NT2/D1 (cell line): ENCODE data around the gene TTL.

Experiments used
- DNase-seq: peaks from one replicate; pipeline ENCODE4 v3.0.0-alpha.2; 2011; ENCODE audit warnings: low read depth, low spot score
- H3K27me3 ChIP-seq: 2 replicates; pipeline ENCODE4 v1.6.0; 2011; ENCODE audit warnings: mild to moderate bottlenecking; ENCODE audit not compliant: insufficient read length, insufficient read depth
- H3K36me3 ChIP-seq: 2 replicates; pipeline ENCODE4 v1.6.1; 2011; ENCODE audit warnings: mild to moderate bottlenecking, low read length, mixed read lengths; ENCODE audit not compliant: insufficient read depth, insufficient read length
- H3K4me1 ChIP-seq: 2 replicates; pipeline ENCODE4 v1.5.1; 2011; ENCODE audit not compliant: insufficient read depth, insufficient read length
- H3K4me3 ChIP-seq: 2 replicates; pipeline ENCODE4 v1.5.1; 2011; ENCODE audit warnings: low read depth; ENCODE audit not compliant: insufficient read length
- H3K9ac ChIP-seq: 2 replicates; pipeline ENCODE4 v1.6.0; 2011; ENCODE audit warnings: low read depth; ENCODE audit not compliant: insufficient read length
- H3K9me3 ChIP-seq: 2 replicates; pipeline ENCODE4 v1.5.1; 2011; ENCODE audit warnings: mild to moderate bottlenecking, low read length; ENCODE audit not compliant: insufficient read depth
- SUZ12 ChIP-seq: IDR thresholded peaks from 2 replicates; pipeline ENCODE4 v1.6.1; 2011; ENCODE audit not compliant: insufficient read length, insufficient read depth; ENCODE audit errors: extremely low read depth
- YY1 ChIP-seq: IDR thresholded peaks from 2 replicates; pipeline ENCODE4 v1.6.1; 2011; ENCODE audit not compliant: insufficient read length, insufficient read depth
- ZNF274 ChIP-seq: IDR thresholded peaks from 2 replicates; pipeline ENCODE4 v1.6.1; 2011; ENCODE audit warnings: mild to moderate bottlenecking, low read depth, low read length

The TTL gene

GRCh38 chr2:112465382-112465781 is 16.6 kb upstream of the TTL start:
- TF ChIP-seq ZNF274, result no peak
- TF ChIP-seq YY1, result no peak
- TF ChIP-seq SUZ12, result no peak
- H3K36me3 ChIP-seq, result no peaks in the 10 kb centered on the region
- no peaks in the 10 kb centered on the region for H3K9me3 ChIP-seq
- no peak overlapping the region for H3K4me3 ChIP-seq
- DNase-seq, result no peak
- no peaks in the 10 kb centered on the region for H3K27me3 ChIP-seq
- H3K4me1 ChIP-seq, result no peaks in the 10 kb centered on the region
- no peak overlapping the region for H3K9ac ChIP-seq

- Histone ChIP-seq H3K9me3 (no peaks in the 10 kb centered on the region), H3K4me3 (no peak overlapping the region), H3K27me3 (no peaks in the 10 kb centered on the region), H3K36me3 (no peaks in the 10 kb centered on the region), H3K4me1 (no peaks in the 10 kb centered on the region), H3K9ac (no peak overlapping the region)
- DNase-seq, result no peak
- TF ChIP-seq YY1, result no peak
- no peak for TF ChIP-seq SUZ12
- no peak for TF ChIP-seq ZNF274
These were observed 9.3 kb upstream of the TTL start for GRCh38 chr2:112472547-112473263.

GRCh38 chr2:112474844-112475486 is 7.0 kb upstream of the TTL start:
- Histone ChIP-seq H3K9ac (no peak overlapping the region), H3K36me3 (no peaks in the 10 kb centered on the region), H3K4me1 (no peaks in the 10 kb centered on the region), H3K9me3 (no peaks in the 10 kb centered on the region), H3K4me3 (no peak overlapping the region), H3K27me3 (no peaks in the 10 kb centered on the region)
- no peak for DNase-seq
- TF ChIP-seq ZNF274 (no peak), SUZ12 (no peak), YY1 (no peak)

- H3K9ac ChIP-seq, result no peak overlapping the region
- H3K4me1 ChIP-seq, result no peaks in the 10 kb centered on the region
- no peak overlapping the region for H3K4me3 ChIP-seq
- no peaks in the 10 kb centered on the region for H3K36me3 ChIP-seq
- H3K27me3 ChIP-seq, result peaks cover 7% of the 10 kb centered on the region
- TF ChIP-seq YY1 (no peak), ZNF274 (no peak)
- no peaks in the 10 kb centered on the region for H3K9me3 ChIP-seq
- no peak for DNase-seq
These were observed 5.5 kb upstream of the TTL start for GRCh38 chr2:112476434-112476833.

- TF ChIP-seq SUZ12, result no peak
- TF ChIP-seq ZNF274, result no peak
- no peak for TF ChIP-seq YY1
- Histone ChIP-seq H3K4me3 (peak overlapping the region; percentile 55), H3K9ac (peak overlapping the region; percentile 92), H3K36me3 (peaks cover 22% of the 10 kb centered on the region), H3K9me3 (no peaks in the 10 kb centered on the region), H3K4me1 (no peaks in the 10 kb centered on the region), H3K27me3 (peaks cover 7% of the 10 kb centered on the region)
- no peak for DNase-seq
These were observed 1.4 kb upstream of the TTL start for GRCh38 chr2:112480530-112481049.

GRCh38 chr2:112481050-112481527 is 867 bp upstream of the TTL start:
- no peaks in the 10 kb centered on the region for H3K4me1 ChIP-seq
- H3K36me3 ChIP-seq, result peaks cover 27% of the 10 kb centered on the region
- H3K9me3 ChIP-seq, result no peaks in the 10 kb centered on the region
- DNase-seq, result peak; percentile 76
- H3K4me3 ChIP-seq, result peak overlapping the region; percentile 55
- H3K9ac ChIP-seq, result peak overlapping the region; percentile 92
- H3K27me3 ChIP-seq, result peaks cover 7% of the 10 kb centered on the region
- TF ChIP-seq ZNF274 (no peak), SUZ12 (no peak), YY1 (no peak)

GRCh38 chr2:112482309-112483041 is 519 bp downstream of the TTL start:
- Histone ChIP-seq H3K27me3 (peaks cover 7% of the 10 kb centered on the region), H3K36me3 (peaks cover 40% of the 10 kb centered on the region), H3K4me3 (peak overlapping the region; percentile 84), H3K9ac (peak overlapping the region; percentile 97), H3K4me1 (no peaks in the 10 kb centered on the region), H3K9me3 (no peaks in the 10 kb centered on the region)
- no peak for DNase-seq
- TF ChIP-seq YY1 (no peak), ZNF274 (no peak), SUZ12 (no peak)
